NCI-H446 (cell line): ENCODE results near the gene GAREM2.

Experiments used
- DNase-seq, 2 experiments: peaks; one replicate each; lab custom pipeline; 2025; lab: John Stamatoyannopoulos, UW

GAREM2 gene

DNA sequence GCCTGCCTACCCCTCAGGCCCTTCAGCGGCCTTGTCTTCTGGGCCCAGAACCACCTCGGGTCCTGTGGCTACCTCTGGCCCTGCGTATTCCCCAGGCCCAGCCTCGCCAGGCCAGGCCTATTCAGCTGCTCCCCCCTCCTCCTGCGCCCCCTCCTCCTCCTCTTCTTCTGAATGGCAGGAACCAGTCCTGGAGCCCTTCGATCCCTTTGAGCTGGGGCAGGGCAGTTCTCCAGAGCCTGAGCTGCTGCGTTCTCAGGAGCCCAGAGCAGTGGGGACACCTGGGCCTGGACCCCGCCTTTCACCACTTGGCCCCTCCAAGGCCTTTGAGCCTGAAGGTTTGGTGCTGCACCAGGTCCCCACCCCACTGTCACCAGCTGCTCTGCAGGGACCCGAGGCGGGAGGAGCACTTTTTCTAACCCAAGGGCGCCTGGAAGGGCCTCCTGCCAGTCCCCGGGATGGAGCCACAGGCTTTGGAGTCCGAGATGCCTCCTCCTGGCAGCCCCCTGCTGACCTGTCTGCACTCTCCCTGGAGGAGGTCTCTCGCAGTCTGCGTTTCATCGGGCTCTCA is 14.7 kb downstream of the GAREM2 start:
- DNase-seq, result no peak

DNA sequence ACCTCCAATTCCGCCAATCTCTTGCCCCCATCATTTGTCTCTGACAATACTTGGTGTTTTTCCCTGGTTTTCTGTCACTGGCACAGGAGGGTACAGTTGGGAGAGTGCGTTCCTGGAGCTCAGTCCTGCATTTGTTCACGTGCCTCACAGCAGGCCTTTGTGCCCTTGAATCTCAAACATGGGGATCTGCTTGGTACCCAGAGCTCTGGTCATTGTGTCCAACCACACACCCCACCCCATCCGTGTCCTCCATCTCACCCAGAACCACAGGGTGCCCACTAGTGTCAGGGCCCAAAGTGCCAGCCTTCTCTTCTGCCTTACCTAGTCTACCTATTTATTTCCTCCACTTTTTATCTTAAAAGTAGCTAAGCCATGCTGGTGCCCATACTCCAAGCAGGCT is 16.2 kb downstream of the GAREM2 start:
- no peak for DNase-seq

DNA sequence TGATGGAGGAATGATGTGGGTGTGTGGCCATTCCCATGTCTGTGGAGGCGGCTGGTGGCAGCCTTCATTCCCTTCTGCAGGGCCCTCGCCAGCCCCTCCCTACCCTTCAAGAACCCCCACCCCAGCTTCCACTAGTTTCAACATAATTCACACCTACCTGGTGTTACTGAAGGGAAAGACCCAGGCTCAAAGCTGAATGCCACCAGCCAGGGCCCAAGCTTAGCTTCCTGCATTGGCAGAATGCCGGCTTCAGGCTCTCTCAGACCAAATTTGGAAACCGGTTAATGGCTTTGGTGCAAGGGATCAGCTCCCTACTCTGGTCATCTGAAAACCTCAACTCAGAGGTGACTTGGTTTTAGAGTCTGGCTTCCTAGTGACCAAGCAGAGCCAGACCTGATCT is 16.9 kb downstream of the GAREM2 start:
- DNase-seq, result no peak

DNA sequence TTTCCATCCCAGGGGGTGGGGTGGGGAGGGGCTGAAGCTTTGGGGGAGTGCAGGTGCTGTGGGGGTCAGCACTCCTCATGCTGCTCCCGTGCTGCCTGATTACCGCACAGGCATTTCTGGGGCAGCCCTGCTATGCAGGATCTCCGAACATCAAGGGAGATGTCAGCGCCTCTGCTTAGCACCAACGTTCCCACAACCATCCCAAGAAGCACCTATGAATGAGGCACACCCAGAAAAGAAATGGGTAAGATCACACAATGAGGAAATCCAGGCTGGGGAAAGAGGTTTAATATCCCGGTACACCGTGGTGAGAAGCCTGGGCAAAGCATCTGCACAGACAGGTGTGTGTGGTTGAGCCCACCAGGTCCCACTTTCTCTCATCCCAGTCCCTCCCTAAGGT is 17.5 kb downstream of the GAREM2 start:
- DNase-seq, result no peak

DNA sequence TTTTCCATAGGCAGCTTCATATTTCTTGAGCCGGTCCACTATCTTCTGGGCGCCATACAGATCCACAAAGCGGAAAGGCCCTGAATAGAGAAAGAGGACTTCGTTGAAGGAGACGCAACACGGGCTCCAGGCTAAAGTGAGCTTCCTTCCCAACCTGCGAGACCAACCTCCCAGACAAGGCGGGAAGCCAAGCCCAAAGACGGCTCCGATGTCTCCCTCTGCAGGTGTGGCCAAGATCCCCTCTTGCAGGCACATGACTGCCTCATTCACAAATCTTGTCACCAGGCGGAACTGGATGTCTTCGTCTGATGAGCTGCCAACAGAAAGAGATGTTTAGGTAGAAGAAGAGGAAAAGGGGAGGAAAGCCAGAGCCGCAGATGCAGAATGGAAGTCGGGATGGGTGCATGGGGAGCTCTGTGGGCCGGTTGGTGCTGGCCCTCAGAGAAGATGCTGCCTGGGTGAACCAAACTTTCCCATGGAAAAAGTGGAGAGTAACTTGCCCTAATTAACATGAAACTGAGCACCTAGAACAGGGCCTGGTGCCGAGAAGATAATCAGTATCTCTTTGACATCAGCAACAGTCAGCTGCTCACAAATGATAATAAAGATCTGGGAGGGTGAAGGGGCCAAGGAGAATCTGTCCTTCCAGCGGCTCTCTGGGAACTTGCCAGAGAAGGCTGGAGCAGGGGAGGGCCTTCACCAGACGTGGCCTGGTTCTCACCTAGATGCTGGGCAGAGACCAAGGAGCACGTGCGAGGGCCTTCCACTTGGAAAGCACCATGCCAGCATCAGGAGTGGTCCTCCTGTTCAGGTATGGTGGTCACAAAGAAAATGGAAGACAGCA is 18.6 kb downstream of the GAREM2 start:
- no peak for DNase-seq

DNA sequence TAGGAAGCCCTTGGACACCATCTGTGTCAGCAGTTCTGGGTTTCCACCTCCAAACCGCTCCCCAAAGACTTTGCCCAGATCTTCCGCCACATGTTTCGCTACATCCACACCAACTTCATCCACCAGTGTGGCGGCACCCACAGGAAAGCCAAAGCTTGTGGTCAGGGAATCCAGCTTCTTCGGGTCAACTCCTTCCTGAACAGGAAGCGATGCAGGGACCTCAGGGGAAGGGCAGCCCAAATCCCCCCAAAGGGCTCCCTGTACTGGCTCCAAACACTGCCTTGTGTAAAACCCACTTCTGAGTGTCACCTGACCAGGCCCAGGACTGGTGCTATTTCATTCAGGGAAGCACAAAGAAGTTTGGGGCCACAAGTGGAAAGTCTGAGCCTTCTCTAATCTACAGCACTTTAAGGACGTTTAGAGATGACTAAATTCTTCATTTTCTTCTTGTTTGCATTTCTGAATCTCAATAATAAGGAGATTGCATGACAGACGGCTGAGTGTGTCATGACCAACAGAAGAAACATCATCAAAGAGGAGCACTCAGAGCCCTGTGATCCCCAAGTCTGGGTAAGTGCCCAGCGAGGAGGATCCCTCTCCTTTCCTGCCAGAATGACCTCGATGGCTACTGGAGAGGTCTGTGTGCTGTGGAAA is 20.8 kb downstream of the GAREM2 start:
- no peak for DNase-seq

DNA sequence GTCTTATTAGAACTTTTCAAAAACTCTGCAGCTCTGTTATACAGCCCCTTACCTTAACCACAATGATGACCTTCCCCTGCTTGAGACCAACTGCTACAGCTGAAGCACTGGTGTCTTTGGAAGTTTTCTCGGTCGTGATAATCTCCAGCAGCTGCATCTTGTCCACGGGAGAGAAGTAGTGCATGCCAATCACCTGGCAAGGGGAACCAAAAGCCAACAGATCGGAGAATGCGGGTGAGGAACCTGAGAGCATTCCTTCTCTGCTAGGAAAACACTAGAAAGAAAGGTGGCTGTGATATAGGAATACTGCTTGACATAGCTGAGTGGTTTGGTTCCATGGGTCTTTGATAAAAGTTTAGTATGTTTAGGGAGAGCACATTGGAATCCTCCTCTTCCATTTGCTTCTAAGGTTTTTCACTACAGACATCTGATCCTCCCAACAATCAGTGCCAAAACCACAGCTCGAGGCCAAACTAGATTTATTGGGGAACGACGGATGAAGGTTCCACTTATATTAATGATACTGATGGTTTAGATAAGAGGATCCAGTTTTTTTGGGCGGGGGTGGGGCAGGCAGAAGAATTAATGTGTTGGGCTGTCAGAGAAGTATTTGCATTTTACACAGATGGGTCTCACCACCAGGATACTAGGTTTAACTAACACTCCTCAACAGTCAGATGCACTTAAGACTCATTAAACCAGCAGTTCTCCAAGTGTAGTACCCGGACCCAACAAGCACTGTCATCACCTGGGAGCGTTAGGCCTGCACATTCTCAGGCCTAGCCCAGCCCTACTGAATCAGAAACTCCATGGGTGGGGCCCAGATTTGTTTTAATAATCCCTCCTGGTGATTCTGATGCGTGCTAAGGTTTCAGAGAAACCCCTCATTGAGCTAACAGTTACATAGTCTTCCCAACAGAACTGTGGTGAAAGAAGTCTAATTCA is 22.4 kb downstream of the GAREM2 start:
- DNase-seq, result no peak

DNA sequence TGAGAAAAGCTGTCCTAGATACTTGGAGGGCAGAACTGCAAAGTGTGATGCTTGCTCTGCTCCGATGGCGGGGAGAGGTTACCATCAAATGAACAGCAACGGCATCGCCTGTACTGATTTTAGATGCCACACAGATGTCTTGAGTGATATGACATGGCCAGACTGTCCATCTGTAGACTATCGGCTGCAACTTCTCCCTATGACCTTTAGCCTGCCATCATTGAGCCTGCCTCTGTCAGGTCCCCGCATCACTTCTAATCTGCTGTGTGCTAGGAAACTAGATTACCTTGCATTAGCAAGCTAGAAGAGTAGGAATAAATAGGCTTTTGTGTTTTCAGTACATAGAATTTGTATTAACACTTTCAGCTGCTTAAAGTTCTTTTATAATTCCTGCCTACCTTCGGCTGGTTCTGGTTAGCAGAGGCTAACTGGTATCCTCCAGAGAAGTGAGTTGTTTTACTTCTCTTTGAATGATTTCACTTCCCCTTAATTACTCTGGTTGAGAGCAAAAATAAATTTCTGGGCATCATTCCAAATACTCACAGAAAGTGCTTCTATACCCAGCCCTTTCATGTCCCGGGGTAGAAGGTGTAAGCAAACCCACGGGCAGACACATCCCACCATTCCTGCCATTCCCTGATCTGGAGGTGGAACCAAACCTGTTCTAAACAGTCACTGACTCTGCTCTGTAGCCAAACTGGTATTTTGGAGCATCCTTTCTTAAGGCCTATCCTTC is 24.0 kb downstream of the GAREM2 start:
- DNase-seq, result no peak

DNA sequence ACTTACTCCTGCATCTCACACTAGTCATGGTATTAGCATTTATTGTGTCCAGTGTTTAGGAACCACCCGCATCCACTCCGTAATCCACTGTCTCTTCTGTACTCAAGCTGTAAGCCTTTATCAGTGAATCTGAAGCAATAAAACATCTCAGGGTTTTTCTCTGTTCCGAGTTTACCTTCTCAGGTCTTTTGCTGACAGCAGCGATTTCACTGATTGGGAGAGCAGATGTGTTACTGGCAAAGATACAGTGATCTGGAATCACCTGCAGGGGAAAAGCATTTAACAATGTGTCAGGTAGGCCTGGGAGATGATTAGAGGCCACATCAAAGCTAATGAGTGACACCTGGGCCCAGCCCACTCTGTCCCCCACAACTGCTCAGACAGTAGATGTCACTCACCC is 24.6 kb downstream of the GAREM2 start:
- no peak for DNase-seq

DNA sequence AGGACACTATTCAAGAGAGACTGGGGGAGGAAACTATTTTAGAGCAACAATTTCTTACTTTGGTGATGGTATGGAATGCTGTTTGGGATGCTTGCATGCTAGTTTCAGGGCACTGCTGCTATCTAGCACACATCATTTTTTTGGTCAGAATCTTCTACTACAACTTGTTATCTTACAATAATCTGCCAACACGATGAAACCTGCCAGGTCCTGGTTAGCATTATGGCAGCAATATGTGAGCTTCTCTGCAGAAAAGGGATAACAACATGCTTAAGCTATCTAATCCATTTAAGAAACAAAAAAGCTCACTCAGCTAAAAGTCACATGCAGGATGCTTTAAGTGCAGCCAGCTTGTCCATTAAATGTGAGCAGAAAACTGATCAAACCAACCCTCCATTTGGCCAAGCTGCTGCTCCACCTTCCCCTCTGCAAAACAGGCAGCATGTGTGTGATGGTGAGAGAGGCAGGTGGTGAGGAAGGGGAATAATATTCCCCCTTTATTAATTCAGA is 30.1 kb downstream of the GAREM2 start:
- no peak for DNase-seq

DNA sequence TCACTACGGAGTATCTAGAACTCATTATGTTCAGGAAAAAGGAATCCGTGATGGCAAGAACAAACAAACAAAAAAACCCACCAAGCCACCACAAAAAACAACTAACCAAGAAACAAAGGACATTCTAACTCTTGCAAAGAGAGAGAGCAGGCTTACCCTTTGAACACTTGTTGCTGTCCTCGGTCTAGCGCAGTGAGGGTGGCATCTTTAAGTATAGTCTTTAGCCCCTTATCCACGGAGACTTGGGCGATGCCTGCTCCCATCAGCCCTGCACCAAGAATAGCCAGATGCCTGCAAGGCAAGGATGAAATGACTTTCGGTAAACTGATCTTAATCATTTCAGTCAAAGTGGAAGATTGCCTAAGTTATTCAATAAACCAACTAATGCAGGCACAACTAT is 31.0 kb downstream of the GAREM2 start:
- no peak for DNase-seq

DNA sequence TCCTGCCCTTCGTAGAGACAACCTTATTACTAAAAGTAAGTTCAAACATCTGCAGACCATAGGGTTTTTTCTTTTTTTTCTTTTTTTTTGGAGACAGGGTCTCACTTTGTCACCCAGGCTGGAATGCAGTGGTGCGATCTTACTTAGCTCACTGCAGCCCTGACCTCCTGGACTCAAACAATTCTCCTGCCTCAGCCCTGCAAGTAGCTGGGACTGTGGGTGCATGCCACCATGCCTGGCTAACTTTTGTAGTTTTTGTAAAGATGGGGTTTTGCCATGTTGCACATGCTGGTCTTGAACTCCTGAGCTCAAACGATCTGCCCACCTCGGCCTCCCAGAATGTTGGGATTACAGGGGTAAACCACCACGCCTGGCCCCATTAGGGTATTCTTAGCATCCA is 39.1 kb downstream of the GAREM2 start:
- DNase-seq, result no peak

DNA sequence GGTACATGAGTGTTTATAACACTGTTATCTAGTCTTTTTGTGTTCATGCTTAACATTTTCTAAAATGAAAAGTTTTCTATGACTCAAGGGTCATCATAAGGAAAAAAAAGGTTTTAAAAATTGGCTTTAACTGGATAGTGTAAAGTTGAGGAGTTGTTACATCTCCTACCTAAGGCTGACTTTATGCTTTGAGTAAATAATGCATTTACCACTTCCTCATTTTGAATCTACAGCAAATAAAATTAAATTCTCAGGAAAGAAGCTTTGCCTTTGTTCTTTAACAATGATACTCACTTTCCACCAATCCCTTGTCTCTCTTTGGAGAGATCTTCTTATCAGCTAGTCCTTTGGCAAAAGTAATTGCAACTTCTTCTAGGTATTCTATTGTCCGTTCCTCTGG is 41.9 kb downstream of the GAREM2 start:
- DNase-seq, result no peak

DNA sequence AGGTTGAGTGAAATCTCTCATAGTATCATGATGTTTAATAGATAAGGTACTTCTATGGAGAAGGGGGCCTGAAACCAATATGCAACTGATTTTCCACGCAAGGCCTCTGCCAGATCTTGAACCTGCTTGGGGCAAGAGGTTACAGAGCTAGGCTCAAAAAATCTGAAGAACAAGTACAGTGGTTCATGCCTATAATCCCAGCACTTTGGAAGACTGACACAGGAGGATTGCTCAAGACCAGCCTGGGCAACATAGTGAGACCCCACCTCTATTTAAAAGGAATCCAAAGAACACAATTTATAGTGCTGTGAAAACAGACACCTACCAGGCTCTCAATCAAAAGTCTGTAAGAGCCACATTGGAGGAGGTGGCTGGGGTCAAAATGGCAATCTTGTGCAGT is 42.9 kb downstream of the GAREM2 start:
- DNase-seq, result no peak

DNA sequence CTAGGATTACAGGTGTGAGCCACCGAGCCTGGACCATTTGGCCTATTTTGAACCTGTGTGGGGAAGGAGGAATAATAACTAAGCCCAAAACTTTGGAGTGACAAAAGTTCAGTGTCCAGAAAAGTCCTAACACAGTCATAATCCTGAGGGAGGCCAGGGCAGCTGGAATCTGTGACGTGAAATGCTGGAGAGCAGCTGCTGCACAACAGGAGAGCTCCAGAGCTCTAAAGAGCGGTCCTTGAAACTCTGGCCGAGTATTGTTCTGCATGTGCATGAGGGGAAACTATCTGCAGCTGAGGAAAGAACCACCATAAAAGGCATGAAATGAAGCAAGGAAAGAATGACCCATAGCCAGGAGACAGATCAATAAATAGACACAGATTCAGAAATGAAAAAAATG is 43.7 kb downstream of the GAREM2 start:
- no peak for DNase-seq

DNA sequence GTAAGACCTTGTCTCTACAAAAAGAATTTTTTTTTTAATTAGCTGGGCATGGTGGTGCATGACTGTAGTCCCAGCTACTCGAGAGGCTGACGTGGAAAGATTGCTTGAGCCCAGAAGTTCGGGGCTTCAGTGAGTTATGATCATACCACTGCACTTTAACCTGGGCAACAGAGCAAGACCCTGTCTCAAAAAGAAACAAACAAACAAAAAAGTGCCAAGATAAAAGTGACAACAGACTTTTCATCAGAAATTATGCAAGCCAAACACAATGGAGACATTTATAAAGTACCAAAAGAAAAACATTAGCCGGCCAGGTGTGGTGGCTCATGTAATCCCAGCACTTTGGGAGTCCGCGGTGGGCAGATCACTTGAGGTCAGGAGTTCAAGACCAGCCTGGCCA is 44.8 kb downstream of the GAREM2 start:
- no peak for DNase-seq

DNA sequence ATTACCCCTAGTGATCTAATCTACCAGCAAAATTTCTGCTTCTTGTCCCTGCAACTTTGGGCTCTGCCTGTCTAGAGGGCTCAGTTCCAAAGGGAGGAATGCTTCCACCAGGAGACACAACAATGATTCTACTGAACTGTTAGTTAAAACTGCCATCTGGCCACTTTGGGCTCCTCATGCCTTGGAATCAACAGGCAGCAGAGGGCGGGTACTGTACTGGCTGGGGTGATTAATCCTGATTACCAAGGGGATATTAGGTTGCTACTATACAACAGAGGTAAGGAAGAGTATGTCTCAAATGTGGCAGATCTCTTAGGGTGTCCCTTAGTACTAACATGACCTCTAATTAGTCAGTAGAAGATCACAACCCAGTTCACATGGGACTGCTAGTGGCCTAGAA is 50.1 kb downstream of the GAREM2 start:
- peak in 1 of 2 experiments; percentile 59 for DNase-seq

DNA sequence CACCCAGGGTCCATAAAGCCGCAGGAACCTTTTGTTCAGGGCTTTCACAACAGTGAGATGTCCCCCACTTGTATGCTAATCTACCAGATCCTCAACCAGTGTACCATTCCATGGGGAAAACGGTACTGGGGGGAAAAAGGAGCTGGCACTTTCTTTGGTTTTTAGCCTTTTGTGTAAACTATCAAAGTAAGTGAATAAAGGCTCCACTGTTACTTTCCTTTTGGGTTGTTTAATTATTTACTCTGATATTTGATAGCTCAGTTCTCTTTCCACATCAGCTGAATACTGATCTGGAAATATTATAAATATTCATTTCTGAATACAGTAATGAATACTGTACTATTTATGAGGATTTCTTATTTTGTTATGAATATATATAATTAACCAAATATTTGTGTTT is 51.2 kb downstream of the GAREM2 start:
- no peak for DNase-seq

DNA sequence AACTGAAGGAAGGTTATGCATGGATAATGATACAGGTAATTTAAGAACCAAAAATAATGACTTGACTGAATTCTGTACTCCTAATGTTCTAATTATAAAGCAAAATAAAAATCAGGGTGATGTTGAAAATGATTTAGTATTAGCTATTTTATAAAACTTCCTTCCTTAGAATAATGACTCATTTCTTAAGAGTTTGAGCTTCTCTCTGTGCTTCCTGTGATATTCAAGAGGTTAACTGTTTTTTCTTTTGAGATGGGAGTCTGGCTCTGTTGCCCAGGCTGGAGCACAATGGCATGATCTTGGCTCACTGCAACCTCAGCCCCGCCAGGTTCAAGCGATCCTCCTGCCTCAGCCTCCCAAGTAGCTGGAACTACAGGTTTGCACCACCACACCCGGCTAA is 56.7 kb downstream of the GAREM2 start:
- no peak for DNase-seq

DNA sequence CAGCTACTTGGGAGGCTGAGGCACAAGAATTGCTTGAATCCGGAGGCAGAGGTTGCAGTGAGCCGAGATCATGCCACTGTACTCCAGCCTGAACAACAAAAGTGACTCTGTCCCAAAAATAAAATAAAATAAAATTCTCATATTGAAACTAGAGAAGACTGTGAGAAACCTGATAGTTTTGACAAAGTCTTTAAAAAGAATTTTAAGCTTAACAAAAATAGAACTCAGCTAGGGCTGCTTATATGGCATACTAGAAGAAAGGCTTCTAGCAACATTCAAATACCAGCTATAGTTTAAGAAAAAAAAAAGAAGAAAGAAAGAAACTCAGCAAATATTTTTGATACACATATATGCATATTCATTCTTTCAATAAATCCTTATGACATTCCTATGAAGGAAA is 57.9 kb downstream of the GAREM2 start:
- DNase-seq, result no peak

DNA sequence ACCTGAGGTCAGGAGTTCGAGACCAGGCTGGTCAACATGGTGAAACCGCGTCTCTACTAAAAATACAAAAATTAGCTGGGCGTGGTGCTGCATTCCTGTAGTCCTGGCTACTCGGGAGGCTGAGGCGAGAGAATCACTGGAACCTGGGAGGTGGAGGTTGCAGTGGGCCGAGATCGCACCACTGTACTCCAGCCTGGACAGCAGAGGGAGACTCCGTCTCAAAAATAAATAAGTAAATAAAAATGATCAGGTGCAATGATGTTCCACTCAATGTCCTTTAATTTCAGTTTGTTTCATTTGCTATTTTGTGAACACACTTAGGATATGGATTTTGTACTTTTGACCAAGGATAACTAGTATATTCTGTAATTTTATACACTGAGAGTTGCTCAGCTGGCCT is 62.2 kb downstream of the GAREM2 start:
- no peak for DNase-seq
